Activated CD4-positive, alpha-beta T cell treated with anti-CD3 and anti-CD28 coated beads for 48 hours (primary cell): ENCODE results near the gene AHRR.
"Not testable (repeated sequence)": the region's sequence is repeated elsewhere in the genome, so short reads cannot be mapped to it uniquely, and the experiment has no call there.

Experiments
- DNase-seq: peaks from one replicate; pipeline ENCODE4 v3.0.0-alpha.2; 2020

Gene AHRR

DNA sequence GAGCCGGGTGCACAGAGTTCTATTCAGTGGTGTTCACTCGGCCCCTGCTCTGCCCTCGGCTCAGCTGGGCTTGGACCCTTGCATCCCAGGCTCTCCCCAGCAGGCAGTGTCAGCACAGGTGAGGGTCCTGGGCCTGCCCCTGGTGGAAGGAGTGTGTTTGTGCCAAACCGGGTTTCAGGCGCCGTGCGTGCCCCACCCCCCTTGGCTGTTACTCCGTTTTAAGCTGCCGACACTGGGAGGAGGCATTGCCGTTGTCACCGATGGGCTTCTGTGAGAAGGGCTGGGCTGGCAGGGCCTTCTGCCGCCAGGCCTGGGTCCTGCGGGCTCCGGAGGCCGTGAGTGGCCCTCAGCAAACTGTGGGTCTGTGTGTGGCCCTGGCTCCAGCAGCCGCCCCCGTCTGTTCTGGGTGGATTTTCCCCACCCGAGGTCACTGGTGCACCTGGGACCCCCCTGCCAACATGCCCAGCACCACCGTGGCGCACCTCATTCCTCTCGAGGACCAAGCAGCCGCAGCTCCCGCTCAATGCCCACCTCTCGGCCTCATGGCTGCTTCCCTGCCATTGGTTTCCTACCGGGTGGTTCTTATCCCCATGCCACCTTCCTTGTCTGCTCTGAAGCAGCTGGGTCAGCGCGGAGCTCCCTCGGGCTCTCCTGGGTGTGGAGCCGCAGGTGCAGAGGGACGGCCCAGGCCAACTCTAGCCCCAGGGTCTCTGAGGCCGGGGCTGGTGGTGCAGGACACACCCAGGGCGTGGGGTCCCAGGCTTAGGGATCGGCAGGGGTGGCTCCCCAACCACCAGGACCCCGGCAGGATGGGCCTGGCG lies 77.2 kb downstream of the AHRR start:
- no peak for DNase-seq

DNA sequence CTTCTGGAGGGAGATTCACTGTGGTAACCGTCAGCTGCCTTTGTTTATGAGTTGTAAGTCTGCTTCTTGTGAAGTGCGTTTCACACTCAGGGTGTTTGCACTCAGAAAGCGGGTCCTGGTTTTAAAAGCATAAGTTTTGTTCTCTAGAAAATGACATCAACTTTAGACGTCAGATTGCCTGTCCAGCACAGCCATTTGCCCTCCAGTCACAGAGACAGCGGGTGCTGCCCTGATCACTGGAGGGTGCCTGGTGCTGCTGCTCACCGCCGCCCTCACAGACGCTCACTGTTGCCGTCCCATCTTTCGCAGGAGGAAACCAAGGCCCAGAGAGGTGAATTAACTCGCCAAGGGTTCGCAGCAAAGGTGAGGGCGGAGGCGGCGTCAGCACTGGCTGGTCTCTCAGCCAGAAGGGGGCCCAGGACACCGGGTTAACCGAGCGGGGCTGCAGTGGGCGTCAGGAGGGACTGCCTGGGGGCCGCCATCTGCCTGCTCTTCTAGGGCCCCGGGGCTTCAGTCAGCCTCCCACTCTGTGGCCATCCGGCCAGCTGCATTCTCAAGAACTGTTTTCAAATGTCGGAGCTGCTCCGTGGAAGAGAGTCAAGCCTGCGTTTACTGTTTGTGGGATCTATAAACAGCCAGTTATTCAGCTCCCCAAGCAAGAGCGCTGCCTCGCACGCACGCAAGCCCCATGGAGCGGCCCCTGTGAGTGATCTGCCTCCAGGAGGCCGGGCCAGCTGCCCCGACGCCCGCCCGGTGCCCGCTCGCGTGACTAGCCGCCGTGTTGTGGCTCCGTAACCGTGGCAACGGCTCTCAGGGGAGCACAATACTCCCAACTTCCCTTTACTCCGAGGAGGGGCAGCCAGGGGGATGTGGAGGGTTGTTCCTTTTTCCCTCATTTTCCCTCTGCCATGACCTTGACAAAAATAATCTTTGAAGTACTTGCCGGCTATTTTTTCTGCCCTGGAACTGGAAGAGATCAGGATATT lies 78.1 kb downstream of the AHRR start:
- peak; percentile 71 for DNase-seq

DNA sequence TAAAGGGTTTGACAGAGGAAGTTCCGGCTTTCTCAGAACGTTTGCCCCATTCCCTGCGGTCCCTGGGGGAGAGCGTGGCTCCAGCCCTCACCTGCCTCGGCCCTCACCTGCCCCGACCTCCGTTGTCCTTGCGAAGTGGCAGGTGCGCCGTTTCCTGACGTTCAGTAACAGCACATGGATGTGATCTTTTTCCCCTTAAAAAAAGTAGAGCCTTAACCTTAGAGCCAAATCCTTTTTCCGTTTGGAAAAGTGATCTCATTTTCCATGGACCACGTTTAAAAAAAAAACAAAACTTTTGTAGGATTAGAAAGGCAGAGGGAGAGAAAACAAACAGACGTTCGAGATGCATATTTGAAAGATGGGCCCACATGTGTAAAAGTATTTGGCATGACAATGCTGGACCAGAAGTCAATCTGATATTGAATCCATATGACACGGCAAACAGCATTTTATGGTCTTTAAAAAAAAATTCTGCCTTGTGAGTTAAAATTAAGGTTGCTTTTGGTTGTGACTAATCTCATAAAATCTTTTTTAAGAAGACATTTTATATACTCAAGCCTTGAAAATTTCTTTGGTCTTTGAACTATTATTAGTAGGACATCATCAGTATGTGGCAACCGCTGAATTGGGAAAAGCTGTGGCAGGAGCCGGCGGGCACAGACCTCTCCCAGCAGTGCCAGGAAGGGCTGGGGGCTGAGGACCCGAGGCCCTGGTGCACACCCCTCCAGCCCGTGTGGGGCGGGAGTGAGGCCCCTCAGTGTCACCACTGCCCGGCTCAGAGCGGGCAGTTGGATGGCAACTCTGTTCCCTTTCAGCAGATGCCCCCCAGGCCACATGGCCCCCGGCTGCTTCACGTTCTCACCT lies 79.0 kb downstream of the AHRR start:
- no peak for DNase-seq

DNA sequence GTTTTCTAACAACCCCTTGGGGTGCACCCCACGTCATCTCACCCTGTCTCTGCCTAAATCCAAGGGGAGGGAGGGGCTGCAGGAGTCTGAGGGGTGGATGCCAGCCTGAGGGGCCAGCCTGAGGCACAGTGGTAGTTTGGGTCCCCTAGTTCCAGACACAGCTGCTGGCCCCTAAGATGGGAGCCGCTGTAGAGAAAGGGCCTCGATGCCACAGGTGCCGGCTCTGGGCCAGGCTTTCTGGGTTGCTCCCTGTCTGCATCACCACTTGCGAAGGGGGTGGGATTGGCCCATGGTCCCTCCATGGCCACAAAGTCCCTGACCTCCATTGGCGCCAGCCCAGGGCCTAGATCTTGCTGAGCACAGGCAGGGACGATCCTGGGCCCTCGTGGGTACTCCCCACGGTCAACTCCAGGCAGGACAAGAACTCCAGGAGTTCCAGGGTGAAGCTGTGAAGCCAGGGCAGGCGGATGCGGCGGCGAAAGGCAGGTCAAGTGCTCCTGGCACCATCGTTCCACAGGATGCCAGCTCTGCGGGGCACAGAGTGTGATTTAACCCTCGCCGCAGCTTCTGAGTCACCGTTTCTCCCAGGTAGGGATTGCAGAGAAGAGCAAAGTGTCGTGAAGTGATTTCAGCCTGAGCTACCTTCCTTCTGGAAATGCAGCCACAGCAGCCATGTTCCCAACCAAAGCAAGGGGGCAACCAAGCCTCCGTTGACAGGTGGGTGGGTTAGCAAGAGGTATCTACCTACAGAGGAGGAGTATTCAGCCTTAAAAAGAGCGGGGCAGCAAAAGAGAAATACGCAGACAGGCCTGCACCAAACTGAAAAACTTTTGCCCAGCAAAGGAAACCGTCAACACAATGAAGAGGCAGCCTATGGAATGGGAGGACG lies 79.9 kb downstream of the AHRR start:
- no peak for DNase-seq

DNA sequence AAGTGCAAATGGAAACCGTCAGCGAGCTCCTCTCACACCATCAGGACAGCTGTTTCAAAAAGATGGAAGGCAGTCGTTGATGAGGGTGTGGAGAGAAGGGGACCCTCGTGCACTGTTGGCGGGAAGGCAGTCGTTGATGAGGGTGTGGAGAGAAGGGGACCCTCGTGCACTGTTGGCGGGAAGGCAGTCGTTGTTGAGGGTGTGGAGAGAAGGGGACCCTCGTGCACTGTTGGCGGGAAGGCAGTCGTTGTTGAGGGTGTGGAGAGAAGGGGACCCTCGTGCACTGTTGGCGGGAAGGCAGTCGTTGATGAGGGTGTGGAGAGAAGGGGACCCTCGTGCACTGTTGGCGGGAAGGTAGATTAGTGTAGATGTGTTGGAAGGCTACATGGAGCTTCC lies 80.7 kb downstream of the AHRR start:
- DNase-seq, result not testable (repeated sequence)

DNA sequence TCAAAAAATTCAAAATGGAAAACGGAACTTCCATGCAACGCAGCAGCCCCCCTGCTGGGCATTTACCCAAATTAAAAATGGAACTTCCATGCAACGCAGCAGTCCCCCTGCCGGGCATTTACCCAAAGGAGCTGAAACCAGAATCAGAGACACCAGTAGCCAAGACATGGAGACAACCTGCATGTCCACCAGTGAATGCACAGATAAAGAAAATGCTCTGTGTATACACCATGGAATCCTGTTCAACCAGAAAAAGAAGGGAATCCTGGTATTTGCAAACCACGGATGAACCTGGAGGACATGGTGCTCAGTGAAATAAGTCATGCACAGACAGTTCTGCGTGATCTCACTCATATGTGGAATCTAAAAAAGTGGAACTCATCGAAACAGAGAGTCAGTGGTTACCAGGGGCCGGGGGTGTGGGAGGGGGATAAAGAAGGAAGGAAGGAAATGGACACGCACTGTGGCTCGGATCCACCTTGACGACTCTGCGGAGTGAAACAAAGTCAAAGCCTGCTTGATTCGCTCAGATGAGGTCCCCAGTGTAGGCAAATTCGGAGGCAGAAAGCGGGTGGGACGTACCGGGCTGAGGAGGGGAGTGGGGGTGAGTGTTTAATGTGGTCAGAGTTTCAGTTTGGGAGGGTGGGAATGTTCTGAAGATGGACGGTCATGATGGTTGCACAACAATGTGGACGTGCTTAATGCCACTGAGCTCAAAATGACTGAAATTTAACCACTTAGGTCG lies 81.3 kb downstream of the AHRR start:
- no peak for DNase-seq

DNA sequence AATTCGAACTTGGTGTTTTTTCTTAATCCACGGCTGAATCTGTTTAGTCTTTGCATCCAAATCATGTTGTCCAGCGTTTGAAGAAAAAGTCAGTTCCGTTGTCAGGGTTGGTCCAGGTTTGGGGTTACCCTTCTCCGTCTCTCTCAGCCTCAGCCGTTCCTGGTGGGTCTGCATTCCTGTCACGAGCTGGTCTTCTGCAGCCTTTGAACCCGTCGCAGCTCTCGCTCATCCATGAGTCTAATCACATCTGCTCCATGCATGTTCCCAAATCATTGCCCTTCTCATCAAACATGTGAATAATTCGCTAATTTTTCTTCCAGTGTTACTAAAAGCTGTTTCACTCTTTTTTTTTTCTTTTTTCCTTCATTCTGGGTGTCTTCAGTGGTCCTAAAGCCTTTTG lies 82.5 kb downstream of the AHRR start:
- no peak for DNase-seq

DNA sequence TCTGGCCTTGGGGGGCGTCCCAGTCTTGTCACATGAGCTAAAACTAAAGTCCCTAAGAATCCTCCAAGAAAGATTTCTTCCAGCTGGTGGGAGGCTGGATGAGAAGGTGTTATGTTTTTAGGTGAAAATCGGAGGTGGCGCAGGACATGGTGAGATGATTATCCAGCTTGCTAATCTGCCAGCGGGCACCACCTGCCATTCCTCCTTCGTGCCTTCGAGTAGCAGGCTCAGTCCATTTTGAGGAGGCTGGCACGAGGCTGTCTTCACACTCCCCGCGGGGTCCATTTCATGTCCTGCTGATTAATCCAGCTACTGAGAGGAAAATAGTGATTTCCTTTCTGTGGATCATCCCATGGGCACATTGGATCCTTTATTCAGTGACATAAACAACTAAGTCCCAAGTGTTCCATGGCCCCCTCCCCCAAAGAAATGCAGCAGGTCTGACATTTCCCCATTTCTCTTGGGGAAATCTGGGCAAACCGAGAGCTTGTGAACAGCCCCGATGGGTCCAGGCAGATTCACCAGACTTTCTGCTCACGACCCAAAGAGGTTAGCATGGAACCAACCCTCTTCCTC lies 83.2 kb downstream of the AHRR start:
- DNase-seq, result no peak

DNA sequence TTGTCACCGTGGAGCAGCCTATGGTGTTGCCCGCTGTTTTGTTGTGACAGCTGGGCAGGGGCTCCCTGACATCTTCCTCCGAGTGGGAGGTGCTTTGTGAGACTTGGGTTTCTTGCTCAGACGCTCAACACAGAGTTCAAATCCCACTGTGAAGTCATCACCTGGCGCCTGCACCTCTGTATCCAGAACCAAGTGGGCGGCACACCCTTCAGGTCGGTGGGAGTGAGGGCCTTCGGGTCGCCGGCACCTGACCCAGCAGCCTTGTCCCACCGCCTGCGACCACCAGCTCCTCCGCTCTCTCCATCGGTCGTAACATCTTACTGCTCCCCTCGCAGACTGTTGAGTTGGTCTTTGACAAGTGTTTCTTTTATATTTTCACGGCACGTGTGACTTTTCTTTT lies 83.9 kb downstream of the AHRR start:
- no peak for DNase-seq

DNA sequence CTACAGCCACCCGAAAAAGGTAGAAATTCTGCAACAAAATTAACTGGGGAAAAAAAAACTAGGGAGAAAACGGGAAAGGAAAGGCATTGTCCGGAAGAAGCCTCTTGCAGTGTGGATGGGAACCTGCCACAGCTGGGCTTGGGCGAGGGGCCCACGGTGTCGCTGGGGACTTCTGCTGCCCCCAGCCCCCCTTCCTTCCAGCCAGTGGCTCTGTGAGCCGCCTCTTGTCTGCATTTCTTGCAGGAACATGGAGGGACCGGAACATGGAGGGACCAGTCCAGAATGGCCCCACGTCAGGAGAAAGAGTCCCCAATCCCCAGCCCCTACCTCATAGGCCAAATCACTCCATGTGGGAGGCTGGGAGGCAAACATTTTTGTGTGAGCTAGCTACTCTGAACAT lies 84.5 kb downstream of the AHRR start:
- no peak for DNase-seq

DNA sequence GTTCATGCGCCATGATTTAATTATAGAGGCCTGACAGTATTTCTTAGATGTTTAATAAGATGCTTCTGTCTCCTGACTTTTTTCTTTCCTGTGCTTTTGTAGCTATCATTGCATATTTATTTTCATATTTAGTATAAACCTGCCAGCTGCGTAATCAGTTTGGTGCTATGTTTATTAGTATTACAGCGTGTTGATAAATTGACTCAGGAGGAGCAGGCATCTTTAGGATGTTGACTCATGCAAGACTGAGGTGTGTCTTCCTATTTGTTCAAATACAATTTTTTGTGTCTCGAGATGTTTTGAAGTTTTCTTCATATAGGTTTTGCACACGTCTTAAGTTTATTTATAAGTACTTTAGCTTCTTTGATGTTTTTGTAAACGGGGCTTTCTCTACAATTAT lies 85.5 kb downstream of the AHRR start:
- no peak for DNase-seq

DNA sequence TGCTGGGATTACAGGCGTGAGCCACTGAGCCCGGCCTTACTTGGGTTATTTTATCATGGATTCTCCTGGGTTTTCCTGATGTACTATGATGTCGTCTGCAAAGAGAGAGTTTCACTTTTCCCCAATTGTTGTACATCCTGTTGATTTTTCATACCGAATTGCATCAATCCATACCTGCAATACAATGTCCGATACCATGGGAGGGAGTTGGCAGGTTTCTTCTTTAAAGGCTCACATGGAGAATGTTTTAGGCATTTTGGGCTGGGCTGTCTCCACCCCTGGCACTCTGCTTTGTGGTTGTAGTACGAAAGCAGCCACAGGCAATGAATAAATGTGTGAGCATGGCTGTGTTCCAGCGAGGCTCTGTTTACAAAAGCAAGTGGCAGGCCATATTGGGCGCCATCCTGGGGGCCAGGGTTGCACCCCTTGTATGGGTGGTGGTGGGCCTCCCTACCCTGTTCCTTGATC lies 86.3 kb downstream of the AHRR start:
- no peak for DNase-seq

DNA sequence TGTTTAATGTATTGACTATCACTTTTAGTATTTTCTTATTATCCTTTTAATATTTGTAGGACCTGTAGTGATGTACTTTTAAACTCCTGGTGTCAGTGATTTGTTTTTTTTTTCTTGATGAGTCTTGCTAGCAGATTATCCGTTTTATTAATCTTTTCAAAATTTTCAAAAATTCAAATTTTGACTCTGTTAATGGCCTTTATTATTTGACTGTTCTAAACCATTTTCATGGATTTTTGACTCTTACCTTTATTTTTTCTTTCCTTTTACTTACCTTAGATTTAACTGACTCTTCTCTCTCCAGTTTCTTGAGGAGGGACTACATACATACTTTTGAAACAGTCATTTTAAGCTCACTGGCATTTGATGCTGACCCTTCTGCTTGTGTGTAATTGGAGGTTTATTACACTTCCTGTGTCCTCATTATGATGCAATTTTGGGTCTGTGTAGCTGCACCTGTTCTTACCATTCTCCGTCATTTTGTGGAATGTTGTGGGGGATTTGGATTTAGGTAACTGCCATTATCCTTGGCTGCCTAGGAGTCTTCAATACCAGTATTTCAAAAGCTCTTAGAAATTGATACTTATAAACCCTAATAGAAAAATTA lies 89.5 kb downstream of the AHRR start:
- DNase-seq, result no peak

DNA sequence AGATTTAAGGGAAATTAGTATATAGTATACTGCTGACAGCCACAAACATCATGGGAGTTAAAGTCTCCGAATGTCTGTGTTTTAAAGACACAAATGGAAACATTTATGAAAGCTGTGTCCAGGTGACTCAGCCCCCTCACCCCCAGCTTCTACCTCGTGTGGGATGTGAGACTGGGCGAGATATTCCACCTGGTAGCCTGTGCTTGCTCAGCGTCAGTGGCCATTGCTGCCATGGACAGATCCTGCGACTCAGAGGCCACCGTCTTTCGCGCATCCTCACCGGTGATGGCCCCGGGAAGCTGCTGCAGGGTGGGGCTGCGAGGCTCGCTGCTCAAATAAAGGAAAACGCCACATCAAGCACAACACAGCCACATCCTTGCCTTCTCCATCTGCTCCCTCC lies 90.2 kb downstream of the AHRR start:
- peak; percentile 68 for DNase-seq

DNA sequence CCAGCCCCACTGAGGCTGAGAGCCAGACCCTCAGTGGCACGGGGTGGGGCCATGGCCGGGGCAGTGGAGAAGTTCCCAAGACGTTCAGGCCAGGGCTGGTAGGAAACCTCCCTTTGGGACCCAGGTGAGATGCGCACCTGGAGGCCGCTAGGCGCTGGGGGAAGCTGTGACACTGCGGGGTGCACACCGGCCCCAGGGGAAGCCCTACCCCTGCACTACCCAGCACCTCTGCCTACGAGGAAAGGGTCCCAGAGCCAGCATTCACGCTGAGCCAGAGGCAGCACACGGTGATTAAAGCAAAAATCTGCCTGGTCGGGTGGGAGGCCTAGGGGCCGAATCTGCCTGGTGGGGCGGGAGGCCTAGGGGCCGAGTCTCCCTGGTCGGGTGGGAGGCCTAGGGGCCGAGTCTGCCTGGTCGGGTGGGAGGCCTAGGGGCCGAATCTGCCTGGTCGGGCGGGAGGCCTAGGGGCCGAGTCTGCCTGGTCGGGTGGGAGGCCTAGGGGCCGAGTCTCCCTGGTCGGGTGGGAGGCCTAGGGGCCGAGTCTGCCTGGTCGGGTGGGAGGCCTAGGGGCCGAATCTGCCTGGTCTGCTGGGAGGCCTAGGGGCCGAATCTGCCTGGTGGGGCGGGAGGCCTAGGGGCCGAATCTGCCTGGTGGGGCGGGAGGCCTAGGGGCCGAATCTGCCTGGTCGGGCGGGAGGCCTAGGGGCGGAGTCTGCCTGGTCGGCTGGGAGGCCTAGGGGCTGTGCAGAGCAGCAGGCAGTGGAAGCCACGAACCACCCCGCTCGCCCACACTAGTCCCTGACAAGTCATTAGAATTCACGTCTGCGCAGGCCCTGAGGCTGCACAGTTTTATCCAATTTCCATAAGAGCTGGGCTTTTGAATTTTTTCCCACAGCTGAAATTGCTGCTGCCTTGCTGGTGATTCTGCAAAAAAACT lies 93.7 kb downstream of the AHRR start:
- DNase-seq, result peak; percentile 33

DNA sequence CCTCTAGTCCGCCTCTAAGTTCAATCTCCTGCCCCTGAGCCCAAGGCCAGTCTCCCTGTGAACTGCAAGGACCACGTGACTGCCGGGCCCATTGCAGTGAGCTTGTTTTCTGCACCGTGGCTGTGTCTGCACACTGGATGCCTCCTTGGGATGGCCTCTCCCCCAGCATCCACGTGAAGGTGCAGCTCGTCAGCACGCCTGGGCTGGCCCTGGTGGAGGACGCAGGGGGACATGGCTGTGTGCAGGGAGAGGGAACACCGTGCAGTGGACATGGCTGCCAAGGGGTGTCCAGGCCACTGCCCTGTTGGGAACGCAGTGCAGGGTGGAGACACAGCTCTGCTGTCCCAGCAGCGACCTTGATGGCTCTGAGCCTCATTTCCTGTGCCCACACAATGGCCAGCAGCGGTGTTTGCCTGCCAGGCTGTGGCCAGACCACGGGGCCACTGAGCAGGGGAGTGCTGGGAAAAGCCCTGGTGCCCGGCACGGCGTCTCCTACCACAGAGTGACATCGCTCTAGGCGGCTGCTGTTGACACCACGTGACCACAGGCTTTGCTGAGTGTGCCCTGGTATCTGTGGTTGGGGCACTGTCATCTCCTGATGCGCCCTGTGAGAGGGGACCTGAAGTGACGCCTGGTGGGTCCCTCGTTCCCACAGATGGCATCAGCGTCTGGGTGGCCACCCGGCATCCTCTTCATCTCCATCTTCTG lies 94.6 kb downstream of the AHRR start:
- no peak for DNase-seq

DNA sequence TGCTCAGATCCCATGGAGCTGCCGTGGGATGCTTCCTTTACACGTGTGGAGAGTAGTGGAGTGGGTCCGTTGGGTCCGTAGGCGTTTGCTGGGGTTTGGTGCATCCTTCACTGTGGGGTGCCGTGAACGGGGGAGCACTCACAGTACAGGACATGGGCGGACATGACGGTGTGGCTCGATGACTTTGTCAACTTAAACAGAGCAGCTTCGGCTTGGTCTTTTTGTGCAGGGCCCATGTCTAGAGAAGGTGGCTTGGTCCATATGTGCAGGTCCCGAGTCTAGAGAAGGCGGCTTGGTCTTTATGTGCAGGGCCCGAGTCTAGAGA lies 95.1 kb downstream of the AHRR start:
- DNase-seq, result no peak
